Measurements from ENCODE around the gene GID8. TPM values are rescaled to one million over a fixed set of nuclear protein-coding genes. Genes with fewer than 3 reads are reported as not detected.
"Not testable (repeated sequence)": the region's sequence is repeated elsewhere in the genome, so short reads cannot be mapped to it uniquely, and the experiment has no call there.

The GID8 gene
- total RNA-seq, 4 donors from 2014 or later, result 23.4 to 33.4 (median 29.7) TPM

- peak overlapping the region in 2 of 4 donors; percentile 0 to 2 for H3K27ac ChIP-seq
- DNase-seq (ENCODE audit: low spot score in 2 of 2), result no peak
- peaks cover 0 to 91% (median 81%) of the 10 kb centered on the region in 4 donors for H3K4me1 ChIP-seq
- TF ChIP-seq EP300 (IDR thresholded peaks at IDR 0.05), result no peak
- TF ChIP-seq, protein P1, sequence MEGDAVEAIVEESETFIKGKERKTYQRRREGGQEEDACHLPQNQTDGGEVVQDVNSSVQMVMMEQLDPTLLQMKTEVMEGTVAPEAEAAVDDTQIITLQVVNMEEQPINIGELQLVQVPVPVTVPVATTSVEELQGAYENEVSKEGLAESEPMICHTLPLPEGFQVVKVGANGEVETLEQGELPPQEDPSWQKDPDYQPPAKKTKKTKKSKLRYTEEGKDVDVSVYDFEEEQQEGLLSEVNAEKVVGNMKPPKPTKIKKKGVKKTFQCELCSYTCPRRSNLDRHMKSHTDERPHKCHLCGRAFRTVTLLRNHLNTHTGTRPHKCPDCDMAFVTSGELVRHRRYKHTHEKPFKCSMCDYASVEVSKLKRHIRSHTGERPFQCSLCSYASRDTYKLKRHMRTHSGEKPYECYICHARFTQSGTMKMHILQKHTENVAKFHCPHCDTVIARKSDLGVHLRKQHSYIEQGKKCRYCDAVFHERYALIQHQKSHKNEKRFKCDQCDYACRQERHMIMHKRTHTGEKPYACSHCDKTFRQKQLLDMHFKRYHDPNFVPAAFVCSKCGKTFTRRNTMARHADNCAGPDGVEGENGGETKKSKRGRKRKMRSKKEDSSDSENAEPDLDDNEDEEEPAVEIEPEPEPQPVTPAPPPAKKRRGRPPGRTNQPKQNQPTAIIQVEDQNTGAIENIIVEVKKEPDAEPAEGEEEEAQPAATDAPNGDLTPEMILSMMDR (IDR thresholded peaks at IDR 0.05), result peak; percentile 19 to 51 (median 35)
- H3K4me3 ChIP-seq, result no peak overlapping the region
- no peaks in the 10 kb centered on the region for H3K36me3 ChIP-seq
- WGBS, 2 donors, result 44 to 48% methylated on average over 8 of the region's 8 CpGs
- H3K9me3 ChIP-seq, result no peaks in the 10 kb centered on the region
- H3K27me3 ChIP-seq, result no peaks in the 10 kb centered on the region
Observed at GRCh38 chr20:62921119-62921687, 16.7 kb upstream of the GID8 start.

GRCh38 chr20:62922451-62922921 lies 15.5 kb upstream of the GID8 start:
- Histone ChIP-seq H3K4me1 (peaks cover 0 to 87% (median 81%) of the 10 kb centered on the region in 4 donors), H3K27ac (peak overlapping the region in 3 of 4 donors; percentile 96 to 100 (median 98)), H3K9me3 (no peaks in the 10 kb centered on the region), H3K36me3 (no peaks in the 10 kb centered on the region), H3K27me3 (no peaks in the 10 kb centered on the region), H3K4me3 (no peak overlapping the region)
- WGBS, 2 donors, result 75 to 85% methylated on average over 13 to 14 of the region's 14 CpGs
- DNase-seq (ENCODE audit: low spot score in 2 of 2), result no peak
- TF ChIP-seq, protein P1 (IDR thresholded peaks at IDR 0.05), result no peak
- TF ChIP-seq POLR2A (IDR thresholded peaks at IDR 0.05) (no peak), EP300 (IDR thresholded peaks at IDR 0.05) (no peak)

- WGBS, 2 donors, result 57 to 64% methylated on average over 17 of the region's 17 CpGs
- DNase-seq (ENCODE audit: low spot score in 2 of 2), result not testable (repeated sequence)
- H3K4me1 ChIP-seq, result peaks cover 0 to 87% (median 81%) of the 10 kb centered on the region in 4 donors
Observed at GRCh38 chr20:62923059-62923668, 14.8 kb upstream of the GID8 start.

DNA sequence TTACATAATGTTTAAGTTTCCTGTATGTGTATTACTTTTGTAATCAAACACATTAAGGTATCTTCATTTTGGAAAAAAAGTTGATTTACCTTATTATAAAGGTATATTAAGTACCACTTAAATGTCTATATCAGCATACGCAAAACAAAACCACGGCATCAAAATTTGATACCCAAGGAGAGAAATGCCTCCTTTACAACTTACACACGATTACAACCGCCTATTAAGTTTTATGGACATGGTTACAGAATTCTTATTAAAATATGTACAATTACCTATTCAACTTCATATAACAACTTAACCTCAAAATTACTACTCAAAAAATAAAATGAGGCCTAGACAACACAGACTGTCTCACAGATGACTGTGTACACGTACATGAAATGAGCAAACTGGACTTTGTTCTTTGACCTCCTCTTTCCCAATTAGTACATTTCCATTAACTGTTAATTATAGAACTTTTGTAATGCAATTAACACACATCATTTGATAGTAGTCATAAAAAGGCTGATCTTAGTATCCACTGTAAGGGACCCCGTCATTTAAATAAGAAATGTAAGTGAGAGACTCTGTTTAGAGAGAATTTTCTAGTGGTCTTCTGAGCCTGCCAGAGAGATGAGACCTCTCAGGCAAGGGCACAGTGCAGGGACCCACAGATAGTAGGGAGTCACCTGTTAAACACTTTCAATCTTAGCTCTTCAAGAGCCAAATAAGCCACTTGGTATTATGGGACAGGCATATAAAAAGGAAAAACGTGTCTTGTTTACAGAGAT lies 14.1 kb upstream of the GID8 start:
- no peak for DNase-seq (ENCODE audit: low spot score in 2 of 2)
- Histone ChIP-seq H3K36me3 (no peaks in the 10 kb centered on the region), H3K4me3 (peak overlapping the region in 2 of 4 donors; percentile 97 to 98), H3K9me3 (no peaks in the 10 kb centered on the region), H3K4me1 (peaks cover 0 to 87% (median 80%) of the 10 kb centered on the region in 4 donors), H3K27me3 (no peaks in the 10 kb centered on the region), H3K27ac (peak overlapping the region; percentile 94 to 100 (median 97))
- WGBS, 2 donors, result 44% methylated on average over 7 of the region's 7 CpGs
- TF ChIP-seq, protein P1 (IDR thresholded peaks at IDR 0.05), result no peak
- no peak for TF ChIP-seq EP300 (IDR thresholded peaks at IDR 0.05)
- no peak for TF ChIP-seq POLR2A (IDR thresholded peaks at IDR 0.05)

More at GRCh38 chr20:62923059-62923668, 14.8 kb upstream of the GID8 start:
- not testable (repeated sequence) for H3K27me3 ChIP-seq, H3K36me3 ChIP-seq, H3K9me3 ChIP-seq
- H3K4me3 ChIP-seq, result peak overlapping the region in 1 of 4 donors; percentile 5
- H3K27ac ChIP-seq, result peak overlapping the region in 3 of 4 donors; percentile 96 to 100 (median 98)

DNA sequence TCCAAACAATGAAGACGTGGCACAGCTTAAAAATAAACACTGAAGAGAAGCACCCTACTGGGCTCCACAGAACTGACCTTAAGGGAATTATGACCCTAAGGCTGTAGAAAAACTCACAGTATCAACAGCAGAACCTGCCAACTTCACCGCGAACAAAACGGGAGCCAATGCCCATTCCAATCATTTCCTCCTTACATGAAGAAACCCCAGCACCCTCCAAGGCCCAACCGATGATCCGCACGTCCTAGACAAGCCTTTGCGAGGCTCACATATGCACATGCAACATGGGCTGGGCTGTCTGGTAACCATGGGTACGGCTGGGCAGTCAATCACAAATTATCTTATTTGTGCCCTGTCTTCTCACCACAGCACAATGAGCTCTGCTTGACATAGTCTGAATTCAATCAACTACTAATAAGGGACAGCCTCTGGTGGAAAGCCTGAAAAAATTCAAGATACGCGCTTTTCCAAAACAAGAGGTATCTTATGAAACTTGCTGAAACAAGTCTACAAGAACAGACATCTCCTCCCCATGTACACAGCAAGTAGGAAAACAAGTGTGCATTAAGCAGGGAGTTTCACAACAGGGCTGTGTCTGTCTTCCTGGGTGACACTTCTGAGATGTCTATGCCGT lies 13.4 kb upstream of the GID8 start:
- Histone ChIP-seq H3K4me1 (peaks cover 0 to 87% (median 78%) of the 10 kb centered on the region in 4 donors), H3K4me3 (peak overlapping the region; percentile 66 to 98 (median 90)), H3K27ac (peak overlapping the region; percentile 94 to 100 (median 97)), H3K27me3 (no peaks in the 10 kb centered on the region), H3K9me3 (no peaks in the 10 kb centered on the region), H3K36me3 (no peaks in the 10 kb centered on the region)
- WGBS, 2 donors, result 22 to 23% methylated on average over 12 of the region's 12 CpGs
- TF ChIP-seq POLR2A (IDR thresholded peaks at IDR 0.05), result no peak
- TF ChIP-seq, protein P1 (IDR thresholded peaks at IDR 0.05), result no peak
- TF ChIP-seq EP300 (IDR thresholded peaks at IDR 0.05), result no peak
- DNase-seq (ENCODE audit: low spot score in 2 of 2), result no peak
